ENCODE results near the gene CACNB3.
"Not testable (repeated sequence)": the region's sequence is repeated elsewhere in the genome, so short reads cannot be mapped to it uniquely, and the experiment has no call there.

The CACNB3 gene

GRCh38 chr12:48818831-48819590, 715 bp downstream of the CACNB3 start:
- no peak for DNase-seq (ENCODE audit: low read depth)

GRCh38 chr12:48819986-48820725, 1.9 kb downstream of the CACNB3 start:
- no peak for DNase-seq (ENCODE audit: low read depth)

- DNase-seq (ENCODE audit: low read depth), result no peak
Observed at GRCh38 chr12:48822139-48822538, 3.8 kb downstream of the CACNB3 start.

- no peak for DNase-seq (ENCODE audit: low read depth)
Observed at GRCh38 chr12:48822711-48823110, 4.4 kb downstream of the CACNB3 start.

GRCh38 chr12:48823281-48823680, 5.0 kb downstream of the CACNB3 start:
- no peak for DNase-seq (ENCODE audit: low read depth)

GRCh38 chr12:48824112-48824511, 5.8 kb downstream of the CACNB3 start:
- DNase-seq (ENCODE audit: low read depth), result no peak

- no peak for DNase-seq (ENCODE audit: low read depth)
Observed at GRCh38 chr12:48824905-48825304, 6.6 kb downstream of the CACNB3 start.

- no peak for DNase-seq (ENCODE audit: low read depth)
Observed at GRCh38 chr12:48826209-48826855, 8.0 kb downstream of the CACNB3 start.

GRCh38 chr12:48827026-48827425, 8.7 kb downstream of the CACNB3 start:
- no peak for DNase-seq (ENCODE audit: low read depth)

- no peak for DNase-seq (ENCODE audit: low read depth)
Observed at GRCh38 chr12:48827513-48828096, 9.3 kb downstream of the CACNB3 start.

GRCh38 chr12:48828293-48828692, 10.0 kb downstream of the CACNB3 start:
- DNase-seq (ENCODE audit: low read depth), result no peak

GRCh38 chr12:48828841-48829575, 10.7 kb downstream of the CACNB3 start:
- no peak for DNase-seq (ENCODE audit: low read depth)

GRCh38 chr12:48831257-48831656, 13.0 kb downstream of the CACNB3 start:
- no peak for DNase-seq (ENCODE audit: low read depth)

- no peak for DNase-seq (ENCODE audit: low read depth)
Observed at GRCh38 chr12:48832321-48833060, 14.2 kb downstream of the CACNB3 start.

GRCh38 chr12:48838048-48838447, 19.8 kb downstream of the CACNB3 start:
- DNase-seq (ENCODE audit: low read depth), result no peak

GRCh38 chr12:48842021-48842420, 23.7 kb downstream of the CACNB3 start:
- DNase-seq (ENCODE audit: low read depth), result not testable (repeated sequence)

- peak; percentile 89 for DNase-seq (ENCODE audit: low read depth)
Observed at GRCh38 chr12:48851883-48852733, 33.8 kb downstream of the CACNB3 start, which contains the start of gene DDX23. TSS of gene DDX23 (minus strand) at chr12:48852163. CDS start at chr12:48845782, 6,381 bp downstream.

- peak; percentile 67 for DNase-seq (ENCODE audit: low read depth)
Observed at GRCh38 chr12:48852734-48853688, 34.7 kb downstream of the CACNB3 start.

GRCh38 chr12:48854488-48854887, 36.2 kb downstream of the CACNB3 start:
- no peak for DNase-seq (ENCODE audit: low read depth)
